ENCODE data around the gene CRCP. TPM values are rescaled to one million over a fixed set of nuclear protein-coding genes. Genes with fewer than 3 reads are reported as not detected.
"Not testable (repeated sequence)": the region's sequence is repeated elsewhere in the genome, so short reads cannot be mapped to it uniquely, and the experiment has no call there.

The CRCP gene
- polyA plus RNA-seq, 1 donor (not counting 4 experiments of a cell fraction or from before 2014, with no cell fraction given): 25.4 TPM

DNA sequence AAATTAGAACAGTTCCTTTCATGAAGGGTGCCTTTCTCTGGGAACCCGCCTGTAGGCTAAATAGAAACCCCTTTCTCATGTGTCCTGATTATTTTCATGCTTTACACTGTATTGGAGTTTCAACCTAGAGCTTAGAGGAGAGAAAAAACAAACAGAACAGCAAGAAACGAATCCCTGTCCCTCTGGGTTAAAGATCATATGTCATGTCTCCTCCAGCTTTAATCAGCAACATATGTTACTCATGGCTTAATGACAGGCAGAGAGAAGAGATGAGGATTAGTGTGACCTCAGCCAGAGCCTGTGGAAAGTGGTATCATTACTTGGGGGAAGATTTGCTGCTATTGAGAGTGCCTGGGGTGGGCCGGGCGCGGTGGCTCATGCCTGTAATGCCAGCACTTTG is 32.1 kb downstream of the CRCP start:
- no peaks in the 10 kb centered on the region for H4K20me1 ChIP-seq (ENCODE audit: control insufficient read depth, extremely low read depth, insufficient read depth, low read length)
- H3K4me3 ChIP-seq (ENCODE audit: control insufficient read depth in 2 of 3, extremely low read depth in 1 of 3, insufficient read depth in 2 of 3, low read depth in 1 of 3, low read length in 3 of 3): no peak overlapping the region
- H3K79me2 ChIP-seq (ENCODE audit: control insufficient read depth, insufficient read depth, low read length): peaks cover 26% of the 10 kb centered on the region
- no peak overlapping the region for H3K4me2 ChIP-seq (ENCODE audit: control insufficient read depth, extremely low read depth, insufficient read depth, low read depth, low read length)
- no peak overlapping the region for H3K27ac ChIP-seq (ENCODE audit: control insufficient read depth, insufficient read depth, low read length)
- H3K4me1 ChIP-seq (ENCODE audit: control insufficient read depth, extremely low read depth, insufficient read depth, low read length): peaks cover 33% of the 10 kb centered on the region
- no peaks in the 10 kb centered on the region for H3K9me3 ChIP-seq (ENCODE audit: control insufficient read depth, low read depth, low read length)
- dilution Hi-C loops (cut with MboI; ENCODE audit: extremely low pct_ligation_motif_present, low sequenced_read_pairs): no loop called here
- no peaks in the 10 kb centered on the region for H3K9me1 ChIP-seq (ENCODE audit: control insufficient read depth, extremely low read depth, insufficient read depth, low read length)
- H3K36me3 ChIP-seq (ENCODE audit: control insufficient read depth in 2 of 2, extremely low read depth in 1 of 2, insufficient read depth in 2 of 2, low read length in 2 of 2): peaks cover 17 to 37% of the 10 kb centered on the region in 2 experiments
- H3K9ac ChIP-seq (ENCODE audit: control insufficient read depth, extremely low read depth, insufficient read depth, low read length): no peak overlapping the region
- no peak for DNase-seq (ENCODE audit: low read depth, low spot score)
- no peaks in the 10 kb centered on the region for H3K27me3 ChIP-seq (ENCODE audit: control insufficient read depth, extremely low read depth, insufficient read depth, low read length)
- no peak for TF ChIP-seq EZH2 (IDR thresholded peaks at IDR 0.05; ENCODE audit: low read length)
- TF ChIP-seq, protein P1, sequence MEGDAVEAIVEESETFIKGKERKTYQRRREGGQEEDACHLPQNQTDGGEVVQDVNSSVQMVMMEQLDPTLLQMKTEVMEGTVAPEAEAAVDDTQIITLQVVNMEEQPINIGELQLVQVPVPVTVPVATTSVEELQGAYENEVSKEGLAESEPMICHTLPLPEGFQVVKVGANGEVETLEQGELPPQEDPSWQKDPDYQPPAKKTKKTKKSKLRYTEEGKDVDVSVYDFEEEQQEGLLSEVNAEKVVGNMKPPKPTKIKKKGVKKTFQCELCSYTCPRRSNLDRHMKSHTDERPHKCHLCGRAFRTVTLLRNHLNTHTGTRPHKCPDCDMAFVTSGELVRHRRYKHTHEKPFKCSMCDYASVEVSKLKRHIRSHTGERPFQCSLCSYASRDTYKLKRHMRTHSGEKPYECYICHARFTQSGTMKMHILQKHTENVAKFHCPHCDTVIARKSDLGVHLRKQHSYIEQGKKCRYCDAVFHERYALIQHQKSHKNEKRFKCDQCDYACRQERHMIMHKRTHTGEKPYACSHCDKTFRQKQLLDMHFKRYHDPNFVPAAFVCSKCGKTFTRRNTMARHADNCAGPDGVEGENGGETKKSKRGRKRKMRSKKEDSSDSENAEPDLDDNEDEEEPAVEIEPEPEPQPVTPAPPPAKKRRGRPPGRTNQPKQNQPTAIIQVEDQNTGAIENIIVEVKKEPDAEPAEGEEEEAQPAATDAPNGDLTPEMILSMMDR (optimal IDR thresholded peaks at IDR 0.05 in 1 of 3, IDR thresholded peaks at IDR 0.05 in 1 of 3, conservative IDR thresholded peaks at IDR 0.05 in 1 of 3; ENCODE audit: extremely low read depth in 1 of 3, insufficient read depth in 2 of 3, low read length in 3 of 3): no peak
- no peak overlapping the region for H2AFZ ChIP-seq (ENCODE audit: control insufficient read depth, low read length)
- no peak for FAIRE-seq

DNA sequence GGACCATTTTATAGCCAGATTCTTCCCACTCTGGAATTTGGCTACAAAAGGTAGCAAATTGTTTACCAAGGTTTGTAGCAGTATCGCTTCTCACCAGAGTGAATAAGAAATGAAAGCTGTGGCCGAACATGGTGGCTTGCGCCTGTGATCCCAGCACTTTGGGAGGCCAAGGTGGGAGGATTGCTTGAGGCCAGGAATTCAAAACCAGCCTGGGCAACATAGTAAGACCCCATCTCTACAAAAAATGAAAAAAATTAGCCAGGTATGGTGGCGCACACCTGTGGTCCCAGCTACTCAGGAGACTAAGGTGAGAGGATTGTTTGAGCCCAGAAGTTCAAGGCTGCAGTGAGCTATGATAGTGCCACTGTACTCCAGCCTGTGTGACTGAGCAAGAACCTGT is 33.0 kb downstream of the CRCP start:
- H3K79me2 ChIP-seq (ENCODE audit: control insufficient read depth, insufficient read depth, low read length): peaks cover 26% of the 10 kb centered on the region
- dilution Hi-C loops (cut with MboI; ENCODE audit: extremely low pct_ligation_motif_present, low sequenced_read_pairs); H3K4me3 ChIP-seq (ENCODE audit: control insufficient read depth in 2 of 3, extremely low read depth in 1 of 3, insufficient read depth in 2 of 3, low read depth in 1 of 3, low read length in 3 of 3); H3K4me2 ChIP-seq (ENCODE audit: control insufficient read depth, extremely low read depth, insufficient read depth, low read depth, low read length); H3K27ac ChIP-seq (ENCODE audit: control insufficient read depth, insufficient read depth, low read length); FAIRE-seq; DNase-seq (ENCODE audit: low read depth, low spot score); H3K9me3 ChIP-seq (ENCODE audit: control insufficient read depth, low read depth, low read length); H2AFZ ChIP-seq (ENCODE audit: control insufficient read depth, low read length); H3K27me3 ChIP-seq (ENCODE audit: control insufficient read depth, extremely low read depth, insufficient read depth, low read length); H3K9ac ChIP-seq (ENCODE audit: control insufficient read depth, extremely low read depth, insufficient read depth, low read length); H4K20me1 ChIP-seq (ENCODE audit: control insufficient read depth, extremely low read depth, insufficient read depth, low read length); H3K9me1 ChIP-seq (ENCODE audit: control insufficient read depth, extremely low read depth, insufficient read depth, low read length): not testable (repeated sequence)
- H3K36me3 ChIP-seq (ENCODE audit: control insufficient read depth in 2 of 2, extremely low read depth in 1 of 2, insufficient read depth in 2 of 2, low read length in 2 of 2): peaks cover 22 to 37% of the 10 kb centered on the region in 2 experiments
- peaks cover 25% of the 10 kb centered on the region for H3K4me1 ChIP-seq (ENCODE audit: control insufficient read depth, extremely low read depth, insufficient read depth, low read length)

DNA sequence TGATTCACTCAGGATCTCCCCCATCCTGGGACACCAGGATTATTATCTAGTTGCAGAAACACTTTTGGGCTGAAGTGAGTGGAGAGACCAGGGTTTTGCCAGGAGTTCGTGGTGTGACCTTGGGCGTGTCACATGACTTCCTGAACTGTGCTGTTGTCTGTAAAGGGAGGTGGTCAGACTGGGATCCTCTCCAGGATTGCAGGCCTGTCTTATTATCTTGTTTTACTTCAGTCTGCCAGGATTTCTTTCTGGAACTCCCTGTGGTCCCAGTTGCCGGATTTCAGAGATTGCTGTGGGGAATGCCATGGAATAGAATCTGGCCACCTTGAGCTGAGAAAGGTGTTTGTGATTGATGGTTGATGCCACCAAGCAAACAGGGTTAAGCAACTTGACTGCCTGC is 35.8 kb downstream of the CRCP start:
- Histone ChIP-seq H3K9ac (ENCODE audit: control insufficient read depth, extremely low read depth, insufficient read depth, low read length) (no peak overlapping the region), H4K20me1 (ENCODE audit: control insufficient read depth, extremely low read depth, insufficient read depth, low read length) (no peaks in the 10 kb centered on the region), H3K9me1 (ENCODE audit: control insufficient read depth, extremely low read depth, insufficient read depth, low read length) (no peaks in the 10 kb centered on the region), H3K27ac (ENCODE audit: control insufficient read depth, insufficient read depth, low read length) (no peak overlapping the region), H3K9me3 (ENCODE audit: control insufficient read depth, low read depth, low read length) (no peaks in the 10 kb centered on the region), H3K27me3 (ENCODE audit: control insufficient read depth, extremely low read depth, insufficient read depth, low read length) (no peaks in the 10 kb centered on the region), H3K4me2 (ENCODE audit: control insufficient read depth, extremely low read depth, insufficient read depth, low read depth, low read length) (no peak overlapping the region), H2AFZ (ENCODE audit: control insufficient read depth, low read length) (no peak overlapping the region), H3K36me3 (ENCODE audit: control insufficient read depth in 2 of 2, extremely low read depth in 1 of 2, insufficient read depth in 2 of 2, low read length in 2 of 2) (peaks cover 21 to 37% of the 10 kb centered on the region in 2 experiments), H3K79me2 (ENCODE audit: control insufficient read depth, insufficient read depth, low read length) (peaks cover 26% of the 10 kb centered on the region), H3K4me1 (ENCODE audit: control insufficient read depth, extremely low read depth, insufficient read depth, low read length) (peaks cover 15% of the 10 kb centered on the region), H3K4me3 (ENCODE audit: control insufficient read depth in 2 of 3, extremely low read depth in 1 of 3, insufficient read depth in 2 of 3, low read depth in 1 of 3, low read length in 3 of 3) (no peak overlapping the region)
- dilution Hi-C loops (cut with MboI; ENCODE audit: extremely low pct_ligation_motif_present, low sequenced_read_pairs): no loop called here
- DNase-seq (ENCODE audit: low read depth, low spot score) (no peak), FAIRE-seq (no peak)
- TF ChIP-seq, protein P1 (optimal IDR thresholded peaks at IDR 0.05 in 1 of 3, IDR thresholded peaks at IDR 0.05 in 1 of 3, conservative IDR thresholded peaks at IDR 0.05 in 1 of 3; ENCODE audit: extremely low read depth in 1 of 3, insufficient read depth in 2 of 3, low read length in 3 of 3): no peak
- no peak for TF ChIP-seq EZH2 (IDR thresholded peaks at IDR 0.05; ENCODE audit: low read length)

All from keratinocyte (primary cell).